Stimulated activated naive CD8-positive, alpha-beta T cell treated with anti-CD3 and anti-CD28 coated beads, Interleukin-15, amount 100 ng/mL, for 72 hours (primary cell): Measurements from ENCODE around the gene APOE.
"Not testable (repeated sequence)": the region's sequence is repeated elsewhere in the genome, so short reads cannot be mapped to it uniquely, and the experiment has no call there.

Source experiments
- ATAC-seq: fragments of 150-1000 bp; cut with Tn5 transposase; 2 replicates; pipeline ENCODE4 v1.10.0; 2021; ENCODE audit warnings: mild to moderate bottlenecking, moderate library complexity
- DNase-seq, 2 donors: peaks; one replicate each; pipeline ENCODE4 v3.0.0; 2021 to 2022
- H3K27ac Mint-ChIP-seq, 2 donors: one replicate each; pipeline ENCODE4 v1.8.0; 2022; ENCODE audit warnings: mild to moderate bottlenecking in 2 of 2, mixed read lengths in 2 of 2, moderate library complexity in 2 of 2
- H3K27me3 Mint-ChIP-seq: one replicate; pipeline ENCODE4 v1.8.0; 2022; ENCODE audit warnings: mixed read lengths
- H3K4me1 Mint-ChIP-seq: one replicate; pipeline ENCODE4 v1.8.0; 2022; ENCODE audit warnings: mild to moderate bottlenecking, mixed read lengths
- H3K4me3 Mint-ChIP-seq, 2 donors: one replicate each; pipeline ENCODE4 v1.8.0; 2022; ENCODE audit warnings: mild to moderate bottlenecking in 2 of 2, mixed read lengths in 2 of 2, moderate library complexity in 1 of 2
- H3K9me3 Mint-ChIP-seq, 2 donors: one replicate each; pipeline ENCODE4 v1.8.0; 2022; ENCODE audit warnings: mixed read lengths in 2 of 2

APOE gene

DNA sequence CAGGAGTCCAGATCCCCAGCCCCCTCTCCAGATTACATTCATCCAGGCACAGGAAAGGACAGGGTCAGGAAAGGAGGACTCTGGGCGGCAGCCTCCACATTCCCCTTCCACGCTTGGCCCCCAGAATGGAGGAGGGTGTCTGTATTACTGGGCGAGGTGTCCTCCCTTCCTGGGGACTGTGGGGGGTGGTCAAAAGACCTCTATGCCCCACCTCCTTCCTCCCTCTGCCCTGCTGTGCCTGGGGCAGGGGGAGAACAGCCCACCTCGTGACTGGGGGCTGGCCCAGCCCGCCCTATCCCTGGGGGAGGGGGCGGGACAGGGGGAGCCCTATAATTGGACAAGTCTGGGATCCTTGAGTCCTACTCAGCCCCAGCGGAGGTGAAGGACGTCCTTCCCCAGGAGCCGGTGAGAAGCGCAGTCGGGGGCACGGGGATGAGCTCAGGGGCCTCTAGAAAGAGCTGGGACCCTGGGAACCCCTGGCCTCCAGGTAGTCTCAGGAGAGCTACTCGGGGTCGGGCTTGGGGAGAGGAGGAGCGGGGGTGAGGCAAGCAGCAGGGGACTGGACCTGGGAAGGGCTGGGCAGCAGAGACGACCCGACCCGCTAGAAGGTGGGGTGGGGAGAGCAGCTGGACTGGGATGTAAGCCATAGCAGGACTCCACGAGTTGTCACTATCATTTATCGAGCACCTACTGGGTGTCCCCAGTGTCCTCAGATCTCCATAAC, at the start of gene APOE:
TSS of gene APOE (plus strand) at position 360 of the 724 bp plus-strand sequence. CDS start 829 bp downstream, outside the sequence.
- Mint-ChIP-seq H3K4me1 (peaks cover 22% of the 10 kb centered on the region), H3K9me3 (no peaks in the 10 kb centered on the region), H3K4me3 (peak within 1 kb of the TSS; percentile 52 to 78), H3K27me3 (peaks cover 49% of the 10 kb centered on the region), H3K27ac (no peak within 1 kb of the TSS)
- DNase-seq (no peak), ATAC-seq (peak; percentile 21)

- H3K4me1 Mint-ChIP-seq = no peaks in the 10 kb centered on the region
- ATAC-seq = no peak
- peak overlapping the region in 1 of 2 donors; percentile 67 for H3K27ac Mint-ChIP-seq
- no peak for DNase-seq
- H3K4me3 Mint-ChIP-seq = no peak overlapping the region
- no peaks in the 10 kb centered on the region for H3K9me3 Mint-ChIP-seq
- peaks cover 12% of the 10 kb centered on the region for H3K27me3 Mint-ChIP-seq
Measured at GRCh38 chr19:44856421-44857083, 49.0 kb upstream of the APOE start.

DNA sequence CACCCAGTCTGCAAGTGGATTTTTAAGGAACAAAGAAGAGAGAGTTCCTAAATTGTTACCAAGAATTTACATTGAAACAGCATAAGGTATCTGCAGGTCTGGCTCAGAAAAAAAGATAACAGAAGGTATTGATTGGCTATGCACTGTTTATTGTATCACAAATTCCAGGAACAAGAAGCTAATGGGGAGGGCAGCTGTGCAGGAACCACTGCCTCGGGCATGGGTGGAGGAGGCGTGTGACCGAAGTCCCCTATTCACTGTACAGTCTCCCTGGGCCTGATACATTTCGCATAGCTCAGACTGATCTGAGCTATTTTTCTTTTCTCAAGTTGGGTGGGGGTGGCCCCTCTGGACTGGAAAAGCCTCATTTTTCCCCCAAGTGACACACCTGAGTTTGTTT, 47.8 kb upstream of the APOE start:
- H3K27ac Mint-ChIP-seq = no peak overlapping the region
- DNase-seq (no peak), ATAC-seq (no peak)
- H3K9me3 Mint-ChIP-seq = no peaks in the 10 kb centered on the region
- no peaks in the 10 kb centered on the region for H3K4me1 Mint-ChIP-seq
- no peaks in the 10 kb centered on the region for H3K27me3 Mint-ChIP-seq
- no peak overlapping the region for H3K4me3 Mint-ChIP-seq

- not testable (repeated sequence) for H3K4me1 Mint-ChIP-seq
Measured at GRCh38 chr19:44861576-44861975, 44.0 kb upstream of the APOE start.

GRCh38 chr19:44863990-44864389, 41.6 kb upstream of the APOE start:
- no peaks in the 10 kb centered on the region for H3K9me3 Mint-ChIP-seq
- DNase-seq (no peak), ATAC-seq (no peak)
- no peak overlapping the region for H3K4me3 Mint-ChIP-seq
- no peaks in the 10 kb centered on the region for H3K4me1 Mint-ChIP-seq
- H3K27ac Mint-ChIP-seq = no peak overlapping the region
- H3K27me3 Mint-ChIP-seq = no peaks in the 10 kb centered on the region

More at GRCh38 chr19:44861576-44861975, 44.0 kb upstream of the APOE start:
- not testable (repeated sequence) for DNase-seq, H3K27ac Mint-ChIP-seq, ATAC-seq, H3K27me3 Mint-ChIP-seq, H3K9me3 Mint-ChIP-seq, H3K4me3 Mint-ChIP-seq

- Mint-ChIP-seq H3K4me3 (no peak overlapping the region), H3K4me1 (no peaks in the 10 kb centered on the region), H3K27me3 (no peaks in the 10 kb centered on the region), H3K27ac (peak overlapping the region in 1 of 2 donors; percentile 28), H3K9me3 (no peaks in the 10 kb centered on the region)
- ATAC-seq = no peak
- no peak for DNase-seq
Measured at GRCh38 chr19:44865196-44865767, 40.3 kb upstream of the APOE start.

DNA sequence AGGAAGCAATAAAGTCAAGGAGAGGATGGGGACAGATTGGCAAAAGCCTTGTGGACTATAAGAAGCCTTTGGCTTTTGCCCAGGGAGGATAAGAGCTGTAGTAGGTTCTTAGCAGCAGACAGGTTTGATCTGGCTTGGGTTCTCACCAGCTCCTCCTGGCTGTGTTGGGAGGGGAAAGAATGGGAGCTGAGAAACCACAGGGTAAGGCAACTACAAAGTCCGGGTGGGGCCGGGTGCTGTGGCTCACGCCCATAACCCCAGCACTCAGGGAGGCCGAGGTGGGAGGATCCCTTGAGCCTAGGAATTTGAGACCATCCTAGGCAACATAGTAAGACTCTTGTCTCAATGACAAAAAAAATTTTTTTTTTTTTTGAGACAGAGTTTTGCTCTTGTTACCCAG, 38.9 kb upstream of the APOE start:
- no peaks in the 10 kb centered on the region for H3K27me3 Mint-ChIP-seq
- no peak overlapping the region for H3K4me3 Mint-ChIP-seq
- H3K9me3 Mint-ChIP-seq = no peaks in the 10 kb centered on the region
- no peaks in the 10 kb centered on the region for H3K4me1 Mint-ChIP-seq
- no peak for DNase-seq
- no peak overlapping the region for H3K27ac Mint-ChIP-seq
- no peak for ATAC-seq

DNA sequence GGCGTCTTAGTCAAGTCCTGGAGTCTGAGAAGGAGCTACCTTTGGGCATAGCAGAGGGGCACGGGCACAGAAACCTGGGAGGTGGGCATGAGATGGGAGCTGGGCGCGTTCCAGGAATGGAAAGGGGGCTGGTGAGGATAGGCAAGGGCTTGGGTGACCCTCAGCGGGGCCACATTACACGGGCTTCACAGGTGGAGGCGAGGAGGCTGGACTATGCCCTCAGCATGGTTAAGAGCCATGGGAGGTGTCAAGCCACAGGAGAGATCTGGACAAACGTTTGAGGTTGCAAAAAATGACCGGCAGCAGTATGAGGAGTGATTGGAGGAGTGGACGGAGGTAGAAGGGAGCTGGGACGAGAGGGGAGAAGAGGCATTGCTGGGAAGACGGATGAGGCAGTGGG, 38.0 kb upstream of the APOE start:
- Mint-ChIP-seq H3K4me1 (no peaks in the 10 kb centered on the region), H3K4me3 (no peak overlapping the region), H3K27ac (peak overlapping the region; percentile 6 to 52), H3K27me3 (no peaks in the 10 kb centered on the region), H3K9me3 (no peaks in the 10 kb centered on the region)
- DNase-seq = no peak
- no peak for ATAC-seq

DNA sequence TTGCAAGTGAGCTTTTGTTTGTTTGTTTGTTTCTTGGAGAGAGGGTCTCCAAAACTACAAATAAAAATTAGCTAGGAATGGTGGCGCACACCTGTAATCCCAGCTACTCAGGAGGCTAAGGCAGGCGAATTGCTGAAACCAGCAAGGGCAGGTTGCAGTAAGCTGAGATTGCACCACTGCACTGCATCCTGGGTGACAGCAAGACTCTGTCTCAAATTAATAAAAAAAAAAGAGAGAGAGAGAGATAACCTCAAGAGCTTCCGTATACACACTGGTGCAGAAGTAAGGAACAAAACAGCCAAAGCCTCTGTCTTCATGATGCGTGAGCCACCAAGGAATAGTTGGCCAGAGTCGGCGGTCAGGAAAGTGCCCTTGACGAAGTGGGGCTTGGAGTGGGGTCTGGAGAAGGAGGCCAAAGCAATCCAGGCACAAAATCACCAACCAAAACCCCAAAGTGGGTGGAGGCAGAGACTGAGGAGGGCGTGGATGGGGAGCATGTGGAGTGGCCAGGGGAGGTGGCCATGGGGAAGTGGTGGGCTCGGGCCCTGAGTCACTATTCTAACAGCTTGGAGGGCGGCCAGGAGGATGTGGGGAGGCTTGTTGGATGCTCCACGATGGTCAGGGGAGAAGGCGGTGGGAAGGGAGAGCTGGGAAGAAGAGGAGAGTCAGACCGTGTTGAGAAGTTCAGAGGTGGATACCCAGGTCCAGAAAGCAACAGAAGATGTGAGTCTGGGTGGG, 35.7 kb upstream of the APOE start:
- H3K4me3 Mint-ChIP-seq = no peak overlapping the region
- H3K4me1 Mint-ChIP-seq = no peaks in the 10 kb centered on the region
- no peaks in the 10 kb centered on the region for H3K27me3 Mint-ChIP-seq
- H3K9me3 Mint-ChIP-seq = no peaks in the 10 kb centered on the region
- peak overlapping the region in 1 of 2 donors; percentile 36 for H3K27ac Mint-ChIP-seq
- DNase-seq = no peak
- no peak for ATAC-seq

DNA sequence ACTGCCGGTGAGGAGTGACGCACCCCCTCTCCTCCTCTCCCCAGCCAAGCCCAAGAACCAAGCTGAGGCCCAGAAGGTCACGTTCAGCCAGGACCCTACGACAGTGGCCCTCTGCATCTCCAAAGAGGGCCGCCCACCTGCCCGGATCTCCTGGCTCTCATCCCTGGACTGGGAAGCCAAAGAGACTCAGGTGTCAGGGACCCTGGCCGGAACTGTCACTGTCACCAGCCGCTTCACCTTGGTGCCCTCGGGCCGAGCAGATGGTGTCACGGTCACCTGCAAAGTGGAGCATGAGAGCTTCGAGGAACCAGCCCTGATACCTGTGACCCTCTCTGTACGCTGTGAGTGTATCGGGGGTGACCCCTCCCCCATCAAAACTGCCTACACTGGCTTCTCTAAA, 33.8 kb upstream of the APOE start:
- no peak for DNase-seq
- Mint-ChIP-seq H3K4me1 (peaks cover 12% of the 10 kb centered on the region), H3K9me3 (no peaks in the 10 kb centered on the region), H3K4me3 (no peak overlapping the region), H3K27me3 (no peaks in the 10 kb centered on the region), H3K27ac (no peak overlapping the region)
- ATAC-seq = no peak

DNA sequence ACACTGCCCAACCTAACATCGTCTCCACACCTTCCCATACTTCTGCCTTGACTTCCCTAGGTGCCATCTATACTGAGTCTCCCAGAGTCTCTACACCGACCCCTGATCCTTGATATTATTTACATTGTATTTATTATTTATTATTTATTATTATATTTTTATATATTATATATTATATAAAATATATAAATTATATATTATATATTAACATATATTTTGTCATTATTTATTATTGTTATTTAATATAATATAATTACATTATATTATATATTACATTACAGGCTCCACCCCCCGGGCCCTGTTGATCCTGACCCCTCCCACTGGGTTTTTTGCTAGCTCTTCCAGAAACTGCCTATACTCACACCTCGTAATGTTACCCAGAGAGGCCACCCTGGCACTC, 32.9 kb upstream of the APOE start:
- Mint-ChIP-seq H3K4me1 (peaks cover 20% of the 10 kb centered on the region), H3K4me3 (no peak overlapping the region), H3K9me3 (no peaks in the 10 kb centered on the region), H3K27ac (no peak overlapping the region), H3K27me3 (no peaks in the 10 kb centered on the region)
- no peak for ATAC-seq
- no peak for DNase-seq

DNA sequence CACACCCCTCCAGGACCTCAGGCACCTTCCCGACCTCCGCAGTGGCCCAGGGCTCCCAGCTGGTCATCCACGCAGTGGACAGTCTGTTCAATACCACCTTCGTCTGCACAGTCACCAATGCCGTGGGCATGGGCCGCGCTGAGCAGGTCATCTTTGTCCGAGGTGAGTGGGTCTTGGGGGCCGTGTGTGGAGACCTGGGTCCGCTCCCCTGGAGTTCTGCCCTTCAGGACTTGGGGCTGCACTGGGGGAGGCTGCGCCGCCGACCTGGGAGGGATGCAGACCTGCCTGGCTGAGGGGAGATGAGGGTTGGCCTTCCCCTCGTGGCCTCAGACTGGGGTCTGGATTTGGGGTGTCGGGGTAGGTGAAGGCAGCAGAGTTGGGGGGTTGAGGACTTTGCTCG, 31.3 kb upstream of the APOE start:
- H3K4me3 Mint-ChIP-seq = no peak overlapping the region
- DNase-seq (no peak), ATAC-seq (no peak)
- no peaks in the 10 kb centered on the region for H3K27me3 Mint-ChIP-seq
- H3K4me1 Mint-ChIP-seq = peaks cover 20% of the 10 kb centered on the region
- no peak overlapping the region for H3K27ac Mint-ChIP-seq
- no peaks in the 10 kb centered on the region for H3K9me3 Mint-ChIP-seq

GRCh38 chr19:44875666-44876451, 29.7 kb upstream of the APOE start:
- no peaks in the 10 kb centered on the region for H3K9me3 Mint-ChIP-seq
- H3K27me3 Mint-ChIP-seq = no peaks in the 10 kb centered on the region
- ATAC-seq = no peak
- DNase-seq = no peak
- no peak overlapping the region for H3K27ac Mint-ChIP-seq
- H3K4me3 Mint-ChIP-seq = no peak overlapping the region
- peaks cover 20% of the 10 kb centered on the region for H3K4me1 Mint-ChIP-seq

- peak overlapping the region; percentile 69 to 73 for H3K27ac Mint-ChIP-seq
- ATAC-seq = peak; percentile 69
- H3K9me3 Mint-ChIP-seq = no peaks in the 10 kb centered on the region
- H3K4me3 Mint-ChIP-seq = no peak overlapping the region
- no peak for DNase-seq
- H3K4me1 Mint-ChIP-seq = peaks cover 20% of the 10 kb centered on the region
- no peaks in the 10 kb centered on the region for H3K27me3 Mint-ChIP-seq
Measured at GRCh38 chr19:44876930-44877535, 28.6 kb upstream of the APOE start.
